Hematopoietic multipotent progenitor cell treated with erythropoietin and hydrocortisone succinate and interleukin-3 and kit ligand, for 4 days (in vitro differentiated cells): ENCODE data around the gene NEUROD6.

Experiments
- DNase-seq: peaks from one replicate; pipeline ENCODE4 v3.0.0-alpha.2; 2015

NEUROD6 gene

GRCh38 chr7:31340603-31341002 lies at the start of gene NEUROD6:
NEUROD6 (minus strand) TSS chr7:31340726; CDS start chr7:31339268, 1,458 bp downstream.
- DNase-seq = no peak

- no peak for DNase-seq
Measured at GRCh38 chr7:31384466-31384865, 43.9 kb upstream of the NEUROD6 start.

- DNase-seq = no peak
Measured at GRCh38 chr7:31382722-31383121, 42.2 kb upstream of the NEUROD6 start.

GRCh38 chr7:31373337-31374289 lies 33.1 kb upstream of the NEUROD6 start:
- peak; percentile 79 for DNase-seq

- no peak for DNase-seq
Measured at GRCh38 chr7:31372231-31372959, 31.9 kb upstream of the NEUROD6 start.

GRCh38 chr7:31371621-31372020 lies 31.1 kb upstream of the NEUROD6 start:
- no peak for DNase-seq

- DNase-seq = no peak
Measured at GRCh38 chr7:31370609-31371008, 30.1 kb upstream of the NEUROD6 start.

- DNase-seq = no peak
Measured at GRCh38 chr7:31368620-31369019, 28.1 kb upstream of the NEUROD6 start.

GRCh38 chr7:31363496-31363895 lies 23.0 kb upstream of the NEUROD6 start:
- no peak for DNase-seq

- DNase-seq = no peak
Measured at GRCh38 chr7:31363051-31363450, 22.5 kb upstream of the NEUROD6 start.

- no peak for DNase-seq
Measured at GRCh38 chr7:31362401-31362800, 21.9 kb upstream of the NEUROD6 start.

- no peak for DNase-seq
Measured at GRCh38 chr7:31358467-31358866, 17.9 kb upstream of the NEUROD6 start.

- no peak for DNase-seq
Measured at GRCh38 chr7:31345421-31345820, 4.9 kb upstream of the NEUROD6 start.

GRCh38 chr7:31343516-31344305 lies 3.2 kb upstream of the NEUROD6 start:
- DNase-seq = no peak

- no peak for DNase-seq
Measured at GRCh38 chr7:31341141-31341540, 615 bp upstream of the NEUROD6 start.

GRCh38 chr7:31340051-31340450 lies 475 bp downstream of the NEUROD6 start:
- DNase-seq = no peak

GRCh38 chr7:31338706-31339105 lies 1.8 kb downstream of the NEUROD6 start:
- no peak for DNase-seq

GRCh38 chr7:31337002-31337565 lies 3.4 kb downstream of the NEUROD6 start:
- no peak for DNase-seq

GRCh38 chr7:31336202-31337001 lies 4.1 kb downstream of the NEUROD6 start:
- DNase-seq = peak; percentile 13

GRCh38 chr7:31335884-31336201 lies 4.7 kb downstream of the NEUROD6 start:
- DNase-seq = no peak

- no peak for DNase-seq
Measured at GRCh38 chr7:31335161-31335856, 5.2 kb downstream of the NEUROD6 start.
